ENCODE measurements around the gene PRKCB.
"Not testable (repeated sequence)": the region's sequence is repeated elsewhere in the genome, so short reads cannot be mapped to it uniquely, and the experiment has no call there.

PRKCB gene

DNA sequence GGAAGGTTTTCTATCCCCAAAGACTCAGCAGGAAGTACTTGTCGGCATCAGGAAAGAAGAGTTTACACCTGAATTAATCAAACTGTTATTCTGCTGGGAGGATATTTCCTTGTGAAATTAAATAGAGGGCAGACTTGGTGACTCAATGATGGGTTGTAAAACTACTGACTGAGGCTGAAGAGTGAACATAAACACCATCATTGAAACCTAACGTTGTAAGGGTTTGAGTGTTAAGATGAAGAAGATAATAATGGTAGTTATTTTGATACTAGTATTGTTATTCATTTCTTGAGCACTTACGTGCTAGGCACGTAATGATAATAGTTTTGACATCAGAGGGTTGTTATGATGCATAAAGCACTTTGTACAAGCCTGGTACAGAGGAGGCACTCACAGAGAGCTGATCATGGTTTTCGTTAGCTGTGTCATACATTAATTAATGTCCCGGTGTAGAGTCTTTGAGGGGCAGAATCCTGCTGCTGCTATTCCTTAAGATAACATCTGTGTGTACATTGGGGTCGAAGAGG is 356.2 kb downstream of the PRKCB start:
- DNase-seq, result no peak

DNA sequence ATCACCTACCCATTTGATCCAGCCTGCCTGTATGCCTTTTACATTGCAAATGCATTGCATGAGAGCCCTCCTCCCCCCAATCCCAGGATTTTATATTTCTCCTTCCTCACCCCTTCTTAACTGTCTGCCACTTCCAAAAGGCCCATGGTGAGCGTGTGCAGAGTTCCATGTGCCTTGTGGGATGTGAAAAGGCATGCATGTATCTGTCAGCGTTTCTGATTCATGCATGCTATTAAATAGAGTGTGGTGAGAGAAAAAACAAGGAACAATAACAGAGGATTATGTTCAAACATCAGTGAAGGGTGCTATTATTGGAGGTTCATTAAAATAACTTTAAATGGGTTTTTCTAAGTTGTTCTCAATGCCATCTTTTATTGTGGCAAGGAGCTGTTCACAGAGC is 359.4 kb downstream of the PRKCB start:
- no peak for DNase-seq

DNA sequence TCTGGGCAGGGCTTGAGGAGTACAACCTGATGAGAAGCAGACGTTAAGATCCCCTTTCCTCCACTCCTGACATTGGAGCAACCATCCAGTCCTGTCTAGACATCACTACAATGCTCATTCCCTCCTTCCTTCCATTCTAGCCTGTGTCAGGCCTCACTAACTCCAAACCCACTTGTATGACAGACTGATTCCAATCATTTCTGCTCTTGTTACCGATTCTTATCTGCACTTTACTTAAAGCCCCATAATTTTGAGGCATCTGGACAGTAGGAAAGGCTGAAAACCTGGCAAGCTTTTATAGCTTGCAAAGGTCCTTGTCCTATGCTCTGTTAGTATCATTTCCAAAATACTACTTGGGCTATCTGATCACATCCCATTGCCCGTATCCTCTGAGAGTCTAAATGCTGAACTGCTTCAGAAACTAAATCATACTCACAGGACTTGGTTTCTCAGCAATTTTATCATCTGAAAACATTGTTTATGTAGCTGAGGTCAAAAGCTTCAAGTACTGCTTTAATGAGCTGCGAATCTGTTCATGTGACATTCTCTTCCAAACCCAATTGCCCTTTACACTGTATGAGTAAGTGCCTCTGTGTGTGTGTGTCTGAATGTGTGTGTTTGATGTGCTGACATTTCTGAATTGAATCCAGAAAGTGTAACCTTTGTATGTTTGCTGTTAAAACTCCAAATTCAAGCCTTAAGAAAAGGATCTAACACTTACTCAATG is 363.2 kb downstream of the PRKCB start:
- no peak for DNase-seq

DNA sequence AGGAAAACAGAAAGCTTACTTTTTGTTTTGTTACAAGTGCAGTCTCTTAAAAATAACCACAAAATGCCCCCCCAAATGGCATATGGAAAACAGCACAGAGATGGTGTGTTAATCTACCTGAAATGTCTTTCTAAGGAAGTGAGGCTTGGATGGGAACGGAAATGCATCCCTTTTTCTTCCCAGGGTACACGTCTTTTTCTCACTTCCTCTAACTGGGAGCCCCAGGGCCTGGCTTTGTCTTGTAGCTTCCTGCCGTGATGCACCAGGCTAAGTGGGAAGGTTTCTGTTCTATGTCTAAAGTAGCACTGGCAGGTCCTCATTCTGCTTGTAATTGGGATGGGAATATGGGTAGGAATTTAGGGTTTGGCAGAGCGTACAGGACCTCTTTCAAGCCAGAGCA is 367.9 kb downstream of the PRKCB start:
- no peak for DNase-seq

DNA sequence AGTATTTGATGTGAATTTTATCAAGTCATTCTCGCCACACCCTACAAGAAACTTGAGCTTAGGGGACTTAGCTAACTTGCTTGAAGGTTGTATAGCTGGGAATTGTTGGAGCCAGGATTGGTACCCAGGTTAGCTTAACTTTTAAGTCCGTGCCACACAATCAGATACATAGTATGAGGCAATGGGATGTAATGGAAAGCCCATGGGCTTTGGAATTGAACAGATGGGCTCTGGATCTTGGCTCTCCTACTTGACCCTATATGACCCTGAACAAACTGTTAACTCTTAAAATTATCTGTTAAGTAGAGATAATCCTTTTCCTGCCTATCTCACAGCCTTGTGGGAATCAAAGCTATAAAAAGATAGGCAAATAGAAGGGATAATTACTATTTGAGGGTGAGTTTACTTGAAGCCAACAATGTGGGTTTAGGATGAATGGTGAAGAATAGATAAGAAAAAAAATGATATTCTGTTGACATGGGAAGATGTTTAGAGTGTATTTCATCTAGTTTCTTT is 368.4 kb downstream of the PRKCB start:
- no peak for DNase-seq

DNA sequence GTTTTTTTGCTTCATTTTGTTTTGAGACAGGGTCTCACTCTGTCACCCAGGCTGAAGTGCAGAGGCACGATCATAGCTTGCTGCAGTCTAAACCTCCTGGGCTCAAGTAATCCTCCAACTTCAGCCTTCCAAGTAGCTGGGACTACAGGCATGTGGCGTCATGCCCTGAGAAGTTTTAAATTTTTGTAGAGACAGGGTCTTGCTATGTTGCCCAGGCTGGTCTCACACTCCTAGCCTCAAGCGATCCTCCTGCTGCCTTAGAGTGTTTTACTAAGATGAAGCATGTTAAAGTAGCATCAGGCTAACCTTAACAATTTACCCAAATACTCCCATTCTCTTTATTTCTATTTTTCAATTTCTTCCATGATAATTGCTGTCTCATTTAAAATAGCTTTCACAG is 371.1 kb downstream of the PRKCB start:
- DNase-seq, result no peak

DNA sequence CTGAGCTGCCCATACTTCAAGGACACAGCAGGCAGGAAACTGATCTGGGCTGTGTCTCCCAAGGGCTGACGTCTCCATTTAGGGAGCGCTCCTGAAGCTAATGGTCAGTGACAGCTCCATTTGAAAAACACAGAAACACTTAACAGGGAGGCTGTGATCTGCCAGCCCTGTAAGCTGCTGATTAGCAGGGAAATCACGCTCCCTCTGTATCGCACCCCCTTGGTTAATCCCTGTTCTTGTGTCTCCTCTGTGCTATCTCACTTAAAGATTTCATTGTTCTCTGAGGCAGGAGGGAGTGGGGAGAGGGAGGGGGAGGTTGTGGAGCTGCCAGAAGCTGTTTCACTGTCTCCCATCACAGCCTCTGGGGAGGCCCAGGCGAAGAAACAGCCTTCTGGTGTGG is 372.9 kb downstream of the PRKCB start:
- DNase-seq, result no peak

DNA sequence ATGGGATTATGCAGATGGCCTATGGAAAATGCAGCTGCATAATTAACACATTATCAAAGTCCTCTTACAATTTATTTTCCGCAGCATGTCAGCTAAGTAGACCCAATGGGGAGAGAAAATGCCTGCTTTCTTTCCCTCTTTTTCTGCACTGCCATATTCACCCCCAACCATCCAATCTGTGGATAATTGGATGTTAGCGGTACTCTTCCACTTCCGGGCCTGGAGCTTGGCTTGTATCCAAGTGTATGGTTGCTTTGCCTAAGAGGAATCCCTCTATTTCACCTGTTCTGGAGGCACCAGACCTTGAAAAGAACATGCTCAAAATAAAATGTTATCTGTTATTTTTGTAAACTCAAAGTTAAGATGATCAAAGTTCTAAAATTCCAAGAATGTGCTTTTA is 379.2 kb downstream of the PRKCB start:
- DNase-seq, result no peak

DNA sequence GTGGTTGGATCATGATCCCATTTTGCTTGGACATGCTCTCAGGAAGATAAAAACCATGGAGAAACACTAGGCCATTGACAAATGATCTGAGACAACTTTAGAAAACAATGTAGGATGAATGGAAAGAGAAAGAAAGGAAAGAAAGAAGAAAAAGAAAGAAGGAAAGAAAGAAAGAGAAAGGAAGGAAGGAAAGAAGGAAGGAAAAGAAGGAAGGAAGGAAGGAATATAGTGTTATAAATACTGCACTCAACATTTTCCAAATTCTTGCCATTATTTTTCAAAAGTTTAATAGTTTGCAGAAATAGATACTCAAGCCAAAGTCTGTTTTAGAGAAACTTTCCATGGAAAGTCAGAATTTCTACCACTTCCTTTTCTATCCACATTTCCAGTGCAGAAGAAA is 381.2 kb downstream of the PRKCB start:
- DNase-seq, result no peak

DNA sequence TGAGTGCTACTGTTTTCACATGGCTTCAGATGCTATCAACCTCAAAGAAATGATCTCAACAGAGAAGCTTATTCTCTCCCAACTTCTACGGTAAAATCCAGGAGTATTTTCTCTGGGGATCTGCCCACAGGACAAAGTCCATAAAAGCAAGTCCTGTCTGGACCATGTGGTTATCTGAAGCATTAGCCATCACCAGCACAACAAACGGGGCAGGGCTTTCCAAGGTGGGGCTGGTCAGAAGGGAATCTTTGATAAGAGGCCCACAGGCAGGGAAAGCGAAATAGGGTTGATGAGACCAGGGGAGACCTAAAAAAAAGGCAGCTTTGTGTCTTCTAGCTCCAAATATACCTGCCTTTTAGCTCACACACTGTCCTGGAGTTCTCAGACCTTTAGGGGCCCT is 381.7 kb downstream of the PRKCB start:
- DNase-seq, result no peak

DNA sequence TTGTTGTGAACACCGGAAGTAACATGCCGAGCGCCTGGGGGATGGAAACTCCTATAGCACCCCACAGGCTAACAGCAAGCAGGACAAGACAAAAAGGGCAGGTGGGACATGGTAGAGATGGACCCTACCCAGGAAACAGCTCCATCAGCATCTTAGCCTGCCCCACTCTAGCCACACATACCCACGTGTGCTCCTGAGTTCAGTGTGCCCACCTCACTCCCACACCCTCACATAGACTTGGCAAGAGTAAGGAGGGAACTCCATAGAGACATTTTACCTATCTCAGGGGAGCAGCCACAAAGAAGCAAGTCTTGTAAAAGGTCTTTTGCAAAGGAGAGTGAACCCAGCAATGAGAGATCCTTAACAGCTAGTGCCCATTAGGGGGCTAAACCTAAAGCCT is 382.5 kb downstream of the PRKCB start:
- no peak for DNase-seq

DNA sequence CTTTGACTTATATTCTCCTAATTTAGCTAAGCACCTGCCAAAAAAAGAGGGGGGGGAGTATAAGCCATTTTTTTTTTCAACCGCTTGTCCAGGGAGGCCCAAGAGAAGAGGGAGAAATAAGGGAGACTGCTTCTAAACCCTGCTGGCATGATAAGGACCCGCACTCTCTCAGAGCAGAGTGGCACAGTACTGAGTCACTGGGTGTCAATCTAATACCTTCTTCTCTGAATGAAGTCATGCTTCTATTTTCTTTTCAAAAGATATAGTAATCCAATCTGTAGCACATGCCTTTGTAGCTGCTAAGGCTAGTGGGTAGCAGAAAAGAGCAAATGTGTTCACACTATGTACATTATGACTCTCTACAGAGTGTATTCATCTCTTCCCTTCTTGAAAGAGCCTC is 385.4 kb downstream of the PRKCB start:
- no peak for DNase-seq

DNA sequence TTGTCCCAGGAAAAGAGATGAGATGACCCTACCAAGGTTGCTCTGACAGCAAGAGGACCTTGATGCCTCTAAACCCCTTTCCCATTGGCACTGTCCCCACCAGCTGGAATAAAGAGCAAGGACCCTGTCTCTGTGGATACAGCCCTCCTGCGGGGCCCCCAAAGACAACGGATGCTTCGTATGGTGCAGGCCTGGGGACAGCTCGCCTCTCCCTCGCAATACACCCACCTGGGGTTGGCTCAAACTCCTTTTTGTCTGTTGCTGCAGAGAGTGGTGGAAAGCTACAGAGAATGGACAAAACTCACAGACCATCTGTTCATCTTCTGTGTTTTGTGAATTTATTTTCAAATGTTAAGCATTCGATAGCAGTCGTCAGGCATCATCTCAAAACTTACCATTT is 392.7 kb downstream of the PRKCB start:
- DNase-seq, result no peak

DNA sequence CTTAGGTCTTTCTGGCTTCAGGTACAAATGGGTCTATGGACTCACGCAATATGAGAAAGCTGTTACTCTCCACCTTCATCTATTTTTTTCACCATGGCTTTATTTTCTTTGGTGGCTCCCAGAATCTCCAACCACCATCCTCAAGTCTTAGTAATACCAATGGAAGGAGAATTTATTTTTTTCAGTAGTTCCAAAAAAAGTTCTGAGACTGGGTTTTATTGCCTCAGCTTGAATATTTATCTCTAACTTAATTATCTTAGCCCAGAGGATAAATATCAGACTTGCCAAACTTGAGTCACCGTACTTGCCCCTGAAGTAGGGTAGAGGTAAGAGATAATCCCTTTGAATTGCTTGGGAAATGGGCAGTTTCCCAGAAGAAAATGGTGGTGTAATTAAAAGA is 397.2 kb downstream of the PRKCB start:
- no peak for DNase-seq

DNA sequence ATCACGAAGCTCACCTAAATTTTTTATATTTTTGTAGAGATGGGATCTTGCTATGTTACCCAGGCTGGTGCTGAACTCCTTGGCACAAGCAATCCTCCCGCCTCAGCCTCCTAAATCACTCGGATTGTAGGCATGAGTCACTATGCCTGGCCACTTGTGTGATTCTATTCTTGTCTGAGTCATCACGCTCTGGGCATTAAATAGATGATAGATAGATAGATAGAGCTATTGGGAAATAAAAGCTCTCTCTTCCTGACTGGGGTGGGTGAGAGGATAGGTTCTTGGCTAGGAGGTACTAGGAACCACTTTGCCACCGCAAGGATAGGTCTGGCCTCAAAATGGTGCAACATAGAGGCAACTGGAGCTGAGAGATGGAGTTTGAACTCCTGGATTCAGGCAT is 399.0 kb downstream of the PRKCB start:
- DNase-seq, result no peak

DNA sequence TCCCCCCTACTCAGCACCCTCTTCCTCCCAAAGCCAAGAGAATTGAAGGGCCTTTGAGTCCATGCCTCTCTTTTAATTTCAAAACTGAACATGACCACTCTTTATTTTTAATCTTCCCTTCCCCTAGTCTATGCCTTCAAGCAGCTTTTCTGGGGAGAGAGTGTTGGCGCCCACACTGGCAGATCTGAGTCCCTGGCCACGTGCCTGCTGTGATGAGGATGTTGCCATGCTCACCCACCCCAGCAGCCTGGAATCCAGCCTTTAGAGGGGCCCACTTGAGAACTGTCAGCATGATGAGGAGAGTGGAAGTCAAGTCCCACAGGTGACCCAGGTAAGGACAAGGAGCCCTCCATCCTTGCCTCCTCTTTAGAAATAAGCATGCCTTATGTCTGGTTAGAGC is 400.0 kb downstream of the PRKCB start:
- no peak for DNase-seq

DNA sequence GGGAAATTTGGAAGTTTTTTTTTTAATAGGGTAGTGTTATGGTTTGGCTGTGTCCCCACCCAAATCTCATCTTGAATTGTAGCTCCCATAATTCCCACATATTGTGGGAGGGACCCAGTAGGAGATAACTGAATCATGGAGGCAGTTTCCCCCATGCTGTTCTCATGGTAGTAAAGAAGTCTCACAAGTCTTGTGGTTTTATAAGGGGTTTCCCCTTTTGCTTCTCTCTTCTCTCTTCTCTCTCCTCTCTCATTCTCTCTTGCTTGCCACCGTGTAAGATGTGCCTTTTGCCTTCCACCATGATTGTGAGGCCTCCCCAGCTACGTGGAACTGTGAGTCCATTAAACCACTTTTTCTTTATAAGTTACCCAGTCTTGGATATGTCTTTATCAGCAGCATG is 403.1 kb downstream of the PRKCB start:
- not testable (repeated sequence) for DNase-seq

DNA sequence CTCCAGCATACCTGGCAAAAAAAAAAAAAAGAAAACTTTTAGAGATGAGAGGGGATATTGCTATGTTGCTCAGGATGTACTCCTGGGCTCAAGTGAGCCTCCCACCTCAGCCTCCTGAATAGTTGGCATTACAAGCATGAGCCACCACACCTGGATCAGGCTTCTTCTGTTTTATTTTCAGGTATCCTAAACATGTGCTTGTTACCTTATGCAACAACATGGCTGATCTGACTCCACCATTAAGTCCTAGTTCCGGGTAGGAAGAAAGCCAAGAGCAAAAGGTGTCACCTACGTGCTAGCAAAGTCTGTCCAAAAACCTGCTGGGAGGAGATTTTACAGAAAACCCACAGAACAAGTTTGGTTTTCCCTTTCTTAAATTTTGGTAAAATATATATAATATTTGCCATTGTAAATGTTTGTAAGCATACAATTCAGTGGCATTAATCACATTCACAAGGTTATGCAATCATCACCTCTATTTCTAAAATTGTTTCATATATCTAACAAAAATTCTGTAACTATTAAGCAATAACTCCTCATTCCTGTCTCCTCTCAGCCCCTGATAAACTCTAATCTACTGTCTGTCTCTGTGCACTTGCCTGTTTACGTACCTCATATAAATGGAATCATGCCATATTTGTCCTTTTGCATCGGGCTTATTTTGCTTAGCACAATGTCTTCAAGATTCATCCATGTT is 411.3 kb downstream of the PRKCB start:
- no peak for DNase-seq

DNA sequence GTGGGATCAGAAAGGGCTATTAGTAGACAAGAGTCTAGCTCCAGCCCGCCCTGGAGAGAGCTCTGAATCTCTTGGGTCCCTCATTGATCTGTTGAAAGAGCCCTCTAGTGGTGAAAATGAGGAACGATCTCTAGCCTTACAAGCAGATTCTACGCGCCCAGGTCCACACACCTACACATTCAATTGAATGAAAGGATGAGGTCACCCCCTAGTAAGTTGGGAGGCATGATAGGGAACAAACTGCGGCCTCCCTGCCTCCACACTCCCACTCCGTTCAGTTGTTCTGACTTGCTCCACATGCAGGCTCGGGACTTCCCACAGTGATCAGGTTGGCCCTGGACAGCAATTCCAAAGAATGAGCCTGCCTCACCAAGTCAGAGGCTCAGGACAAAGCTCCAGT is 417.4 kb downstream of the PRKCB start:
- DNase-seq, result no peak

DNA sequence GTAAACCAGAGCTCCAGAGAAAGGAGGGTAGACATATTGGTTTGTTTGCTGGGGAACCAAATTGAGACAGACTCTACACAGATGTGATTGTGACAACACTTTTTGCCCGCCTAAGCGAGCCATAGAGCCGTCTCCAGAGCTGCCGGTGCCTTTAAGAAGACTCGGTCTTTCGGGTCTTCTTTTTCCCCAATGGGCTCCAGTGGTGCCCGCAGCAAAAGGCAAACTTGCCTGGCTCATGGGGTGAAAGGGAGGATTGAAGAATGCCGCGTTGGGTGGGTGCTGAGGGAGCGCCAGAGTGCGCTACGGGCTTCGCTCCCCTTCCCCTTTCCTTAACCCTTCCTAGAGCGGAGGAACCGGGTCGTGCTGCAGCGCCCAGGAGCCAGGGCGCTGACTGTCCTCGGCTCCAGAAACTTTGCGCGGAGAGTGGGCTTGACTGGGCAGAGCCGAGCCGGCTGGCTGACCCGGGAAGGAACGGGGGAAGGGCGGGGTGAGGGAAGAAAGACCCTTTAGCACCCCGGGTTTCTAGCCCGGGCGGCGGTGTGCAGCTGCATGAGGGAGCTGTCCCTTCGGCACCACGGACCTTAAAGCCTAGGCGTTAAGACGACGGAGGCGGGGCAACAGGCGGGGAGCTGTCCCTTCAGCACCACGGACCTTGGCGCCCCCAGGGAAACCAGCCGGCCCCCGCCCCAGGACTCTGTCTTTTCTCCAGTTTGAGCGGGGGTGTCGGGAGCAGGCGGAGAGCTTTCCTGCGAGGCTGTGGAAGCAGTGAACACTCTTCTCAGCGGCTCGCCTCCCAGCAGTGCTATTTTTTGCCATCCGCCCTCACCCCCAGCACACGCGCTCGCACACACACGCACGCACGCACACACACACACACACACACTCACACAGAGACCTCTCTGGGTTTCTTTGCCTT is 419.9 kb downstream of the PRKCB start, which contains the start of gene CACNG3:
Gene CACNG3 (plus strand): TSS at position 880 of the 916 bp plus-strand sequence. CDS start 420 bp downstream, outside the sequence.
- peak; percentile 1 for DNase-seq

DNA sequence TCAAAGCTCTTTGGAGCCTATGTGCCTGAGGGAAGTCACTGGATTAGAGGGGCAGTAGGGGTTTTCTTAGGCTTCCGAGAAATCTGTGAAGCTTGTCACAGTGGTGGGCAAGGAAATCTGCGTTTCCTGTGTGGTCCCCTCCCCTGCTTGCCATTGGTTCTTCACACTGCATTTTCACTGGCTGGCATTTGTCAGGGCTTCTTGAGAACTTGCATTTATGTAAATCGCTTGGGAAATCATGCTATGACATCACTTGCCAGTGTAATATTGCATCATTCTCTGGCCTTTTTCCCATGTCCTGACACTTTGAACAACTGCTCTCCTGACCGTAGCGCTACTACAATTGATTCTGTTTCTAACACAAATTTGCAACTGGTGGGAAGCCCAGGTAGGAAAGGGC is 422.2 kb downstream of the PRKCB start:
- no peak for DNase-seq

DNA sequence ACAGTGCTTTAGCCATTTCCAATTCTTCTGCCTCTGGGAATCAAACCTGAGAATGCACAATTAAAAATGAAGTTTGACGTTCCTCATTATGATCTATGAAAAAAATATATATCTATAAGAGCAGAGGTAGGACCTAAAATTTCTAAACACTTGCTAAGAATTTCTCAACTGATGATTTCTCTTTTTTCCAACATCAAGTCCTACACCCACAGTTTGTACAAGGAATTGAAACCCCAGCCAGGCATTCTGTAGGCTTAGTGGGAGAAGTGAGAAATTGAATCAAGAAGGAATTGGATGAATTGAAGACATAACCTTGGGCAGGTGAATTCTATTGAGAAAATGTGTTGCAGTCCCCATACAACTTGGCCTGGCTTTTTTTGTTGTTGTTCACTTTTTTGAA is 423.0 kb downstream of the PRKCB start:
- DNase-seq, result no peak

DNA sequence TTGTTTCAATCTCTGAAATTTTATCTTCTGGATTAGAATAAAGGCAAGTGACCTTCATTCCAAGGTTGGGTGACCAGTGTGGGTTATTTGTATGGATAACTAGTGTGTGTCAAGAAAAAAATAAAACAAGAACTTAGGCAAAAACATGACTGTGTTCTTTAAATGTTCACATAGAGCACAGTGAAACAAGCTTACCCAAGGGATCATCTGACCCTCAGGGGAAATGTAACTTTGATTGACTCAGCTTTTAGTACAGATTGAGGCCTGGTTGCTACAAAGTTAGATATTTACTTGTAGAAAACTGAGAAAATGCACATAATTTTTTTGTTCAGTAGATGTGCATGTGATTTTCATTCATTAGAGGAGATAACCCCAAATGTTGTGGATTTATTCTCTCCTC is 427.0 kb downstream of the PRKCB start:
- DNase-seq, result no peak
